SU-DHL-6 (cell line): ENCODE results near the gene C11orf68.

ENCODE experiments used
- H2AFZ ChIP-seq: fragments of 200-600 bp; sonication (generic); 2 replicates; pipeline ENCODE4 v1.6.1; 2014; ENCODE audit warnings: low read depth, mild to moderate bottlenecking, moderate library complexity, mixed read lengths, antibody characterized with exemption, low read length; ENCODE audit not compliant: severe bottlenecking
- H3F3A ChIP-seq: fragments of 200-600 bp; shearing (Covaris generic); 2 replicates; pipeline ENCODE4 v1.6.0; 2016; ENCODE audit warnings: antibody characterized with exemption, mild to moderate bottlenecking; ENCODE audit not compliant: insufficient read depth
- H3K27ac ChIP-seq: fragments of 200-600 bp; sonication (generic); 2 replicates; pipeline ENCODE4 v1.5.1; 2016; ENCODE audit warnings: low read depth, mild to moderate bottlenecking, low read length, moderate library complexity, mixed read lengths
- H3K27me3 ChIP-seq: fragments of 200-600 bp; sonication (generic), shearing (Covaris generic); 2 replicates; pipeline ENCODE4 v1.6.0; 2014; ENCODE audit warnings: mild to moderate bottlenecking, low read length
- H3K36me3 ChIP-seq: fragments of 200-600 bp; sonication (generic); 2 replicates; pipeline ENCODE4 v1.6.1; 2014; ENCODE audit warnings: mild to moderate bottlenecking, low read length, mixed read lengths
- H3K4me2 ChIP-seq: fragments of 300-600, 200-600 bp; shearing (Covaris generic), sonication (generic); 2 replicates; pipeline ENCODE4 v1.6.0; 2014; ENCODE audit warnings: low read length, low read depth, mild to moderate bottlenecking; ENCODE audit not compliant: poor library complexity, severe bottlenecking
- H3K4me3 ChIP-seq: fragments of 200-600 bp; sonication (generic); 2 replicates; pipeline ENCODE4 v1.5.1; 2014; ENCODE audit warnings: antibody characterized with exemption, low read length, mild to moderate bottlenecking, mixed read lengths; ENCODE audit not compliant: insufficient read depth, poor library complexity, severe bottlenecking
- H3K79me2 ChIP-seq: fragments of 200-600 bp; sonication (generic); 2 replicates; pipeline ENCODE4 v1.6.1; 2014; ENCODE audit warnings: mild to moderate bottlenecking, low read length, moderate library complexity; ENCODE audit not compliant: insufficient read depth
- H3K9ac ChIP-seq: fragments of 200-600 bp; sonication (generic); 2 replicates; pipeline ENCODE4 v1.7.0; 2014; ENCODE audit warnings: mild to moderate bottlenecking, low read length
- H3K9me2 ChIP-seq: fragments of 200-600 bp; sonication (generic); replicated peaks from 2 replicates; pipeline ENCODE4 v1.6.1; 2014; ENCODE audit warnings: low read length; ENCODE audit not compliant: insufficient read depth
- H3K9me3 ChIP-seq: fragments of 200-600 bp; sonication (generic); 2 replicates; pipeline ENCODE4 v1.6.1; 2014; ENCODE audit warnings: low read length, mixed read lengths; ENCODE audit not compliant: insufficient read depth
- H4K20me1 ChIP-seq: fragments of 200-600 bp; sonication (generic); 2 replicates; pipeline ENCODE4 v1.6.1; 2014; ENCODE audit warnings: low read depth, mild to moderate bottlenecking, antibody characterized with exemption, low read length, moderate library complexity, mixed read lengths
- CTCF ChIP-seq: fragments of 200-600 bp; sonication (generic); IDR thresholded peaks from one replicate; pipeline ENCODE4 v1.5.1; 2017; ENCODE audit warnings: antibody characterized with exemption, mild to moderate bottlenecking, low read length, moderate library complexity; ENCODE audit not compliant: insufficient read depth, poor library complexity, severe bottlenecking
- EZH2phosphoT487 ChIP-seq: fragments of 200-600 bp; sonication (generic), shearing (Covaris generic); conservative IDR thresholded peaks from 2 replicates; pipeline ENCODE4 v1.6.1; 2018; ENCODE audit warnings: mild to moderate bottlenecking, antibody characterized with exemption, low read length, moderate library complexity, mixed read lengths

Gene C11orf68

GRCh38 chr11:65916391-65916790 lies 2.5 kb downstream of the C11orf68 start:
- Histone ChIP-seq H3K9ac (no peak overlapping the region), H2AFZ (no peak overlapping the region)

DNA sequence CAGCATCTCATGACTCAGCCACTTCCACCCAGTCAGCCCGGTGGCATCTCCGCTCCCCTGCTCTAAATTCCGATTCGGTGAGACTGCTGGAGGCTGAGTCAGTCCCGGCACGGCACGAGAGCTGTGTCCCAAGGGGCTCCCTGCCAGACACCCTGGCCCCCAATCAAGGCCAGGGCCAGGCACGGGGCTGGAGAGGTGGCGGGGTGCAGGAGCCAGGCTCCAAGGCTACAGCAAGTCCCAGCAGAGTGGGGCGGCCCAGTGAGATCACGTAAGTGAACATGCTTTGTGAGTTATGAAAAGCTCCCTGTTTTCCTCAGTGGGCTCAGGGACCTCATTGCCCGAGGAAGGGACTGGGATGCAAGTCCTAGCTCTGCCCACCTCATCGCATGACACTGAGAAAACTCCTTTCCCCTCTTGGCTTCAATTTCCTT lies 3.0 kb downstream of the C11orf68 start:
- no peak for TF ChIP-seq CTCF
- TF ChIP-seq EZH2phosphoT487, result no peak
- Histone ChIP-seq H3K9me3 (no peaks in the 10 kb centered on the region), H4K20me1 (no peaks in the 10 kb centered on the region), H3K9me2 (no peaks in the 10 kb centered on the region), H2AFZ (no peak overlapping the region), H3F3A (no peaks in the 10 kb centered on the region), H3K79me2 (no peaks in the 10 kb centered on the region), H3K27ac (no peak overlapping the region), H3K4me3 (no peak overlapping the region), H3K27me3 (no peaks in the 10 kb centered on the region), H3K9ac (no peak overlapping the region), H3K36me3 (no peaks in the 10 kb centered on the region), H3K4me2 (no peak overlapping the region)

More at GRCh38 chr11:65916391-65916790, 2.5 kb downstream of the C11orf68 start:
- TF ChIP-seq EZH2phosphoT487 (no peak), CTCF (no peak)
- H3K4me3 ChIP-seq, result no peak overlapping the region
- no peaks in the 10 kb centered on the region for H3K9me2 ChIP-seq
- no peaks in the 10 kb centered on the region for H3K9me3 ChIP-seq
- no peaks in the 10 kb centered on the region for H3K79me2 ChIP-seq
- H3K36me3 ChIP-seq, result no peaks in the 10 kb centered on the region
- no peak overlapping the region for H3K27ac ChIP-seq
- H4K20me1 ChIP-seq, result no peaks in the 10 kb centered on the region
- no peaks in the 10 kb centered on the region for H3F3A ChIP-seq
- H3K27me3 ChIP-seq, result no peaks in the 10 kb centered on the region
- no peak overlapping the region for H3K4me2 ChIP-seq

- Histone ChIP-seq H4K20me1 (no peaks in the 10 kb centered on the region), H2AFZ (no peak overlapping the region), H3F3A (no peaks in the 10 kb centered on the region), H3K79me2 (no peaks in the 10 kb centered on the region), H3K27me3 (no peaks in the 10 kb centered on the region), H3K9me2 (no peaks in the 10 kb centered on the region), H3K4me2 (no peak overlapping the region), H3K36me3 (no peaks in the 10 kb centered on the region), H3K4me3 (no peak overlapping the region), H3K27ac (no peak overlapping the region), H3K9ac (no peak overlapping the region), H3K9me3 (no peaks in the 10 kb centered on the region)
- no peak for TF ChIP-seq EZH2phosphoT487
- no peak for TF ChIP-seq CTCF
Measured at GRCh38 chr11:65915101-65915820, 3.6 kb downstream of the C11orf68 start.
